ENCODE data around the gene GPR157.
"Not testable (repeated sequence)": the region's sequence is repeated elsewhere in the genome, so short reads cannot be mapped to it uniquely, and the experiment has no call there.

GPR157 gene

GRCh38 chr1:9115351-9116205 lies 13.3 kb downstream of the GPR157 start:
- no peak for DNase-seq (ENCODE audit: low spot score)

GRCh38 chr1:9112961-9113880 lies 15.7 kb downstream of the GPR157 start:
- DNase-seq (ENCODE audit: low spot score) = no peak

DNA sequence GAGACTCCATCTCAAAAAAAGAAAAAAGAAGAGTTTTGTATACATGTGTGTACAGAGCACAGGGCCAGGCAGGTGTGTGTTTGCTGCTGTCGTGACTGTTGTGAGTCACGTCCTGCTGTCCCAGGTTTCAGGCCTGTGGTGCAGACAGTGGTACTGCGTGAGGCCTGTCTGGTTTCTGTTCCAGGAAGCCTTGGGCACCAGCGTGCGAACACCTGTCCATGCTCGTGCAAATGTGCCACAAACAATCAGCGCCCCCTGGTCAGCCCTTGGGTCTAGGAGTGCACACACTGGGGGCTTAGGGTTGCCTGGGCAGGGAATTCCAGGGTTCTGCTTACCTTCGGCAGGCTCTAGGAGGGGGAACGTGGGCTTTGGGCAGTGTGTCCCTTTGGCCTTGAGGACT lies 16.9 kb downstream of the GPR157 start:
- no peak for DNase-seq (ENCODE audit: low spot score)

DNA sequence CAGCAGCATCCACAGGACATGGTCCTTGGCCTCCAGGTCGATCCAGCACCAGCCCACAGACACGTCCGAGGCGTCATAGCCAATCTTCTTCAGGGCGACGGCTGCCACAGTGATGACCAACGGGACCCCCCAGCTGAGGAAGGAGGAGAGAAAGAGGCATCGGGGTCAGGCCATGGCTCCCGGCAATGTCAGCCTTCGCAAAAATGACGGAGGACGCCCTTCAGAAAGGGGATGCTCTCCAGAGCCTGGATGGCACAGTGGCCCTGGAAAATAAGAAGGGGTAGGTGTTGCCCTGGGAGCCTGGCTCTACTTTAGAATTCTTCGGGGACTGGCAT lies 17.6 kb downstream of the GPR157 start:
- no peak for DNase-seq (ENCODE audit: low spot score)

DNA sequence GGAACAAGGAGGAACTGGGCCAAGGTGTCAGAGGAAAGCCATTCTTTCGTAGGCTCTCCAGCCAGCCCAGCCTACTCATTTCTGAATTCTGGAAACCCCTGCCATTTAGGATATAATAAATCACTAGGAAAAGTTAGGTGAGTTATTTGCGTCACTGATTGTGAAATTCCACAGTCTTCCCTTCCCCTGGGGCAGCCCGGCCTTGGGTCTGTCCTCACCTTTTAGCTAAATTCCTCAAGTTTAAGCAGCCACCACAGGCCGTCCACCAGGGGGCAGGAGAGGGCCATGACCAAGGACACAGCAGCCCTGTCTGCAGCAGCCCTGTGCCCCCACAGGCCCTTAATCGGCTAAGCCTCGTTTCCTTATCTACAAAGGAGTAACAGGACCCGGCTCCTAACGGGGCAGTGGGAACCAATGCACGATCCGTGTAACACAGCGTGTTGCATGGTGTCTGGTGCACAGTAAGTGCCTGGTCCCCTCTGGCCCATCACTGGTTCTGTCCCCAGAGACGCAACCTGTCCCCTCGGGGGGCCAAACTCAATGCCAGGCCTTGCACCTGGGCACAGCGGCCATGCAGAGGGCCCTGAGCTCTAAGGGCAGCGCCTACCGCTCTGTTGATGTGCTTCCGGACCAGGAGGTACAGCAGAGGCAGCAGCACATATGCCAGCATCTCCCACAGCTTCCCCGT lies 18.1 kb downstream of the GPR157 start:
- peak; percentile 78 for DNase-seq (ENCODE audit: low spot score)

GRCh38 chr1:9108056-9108665 lies 20.7 kb downstream of the GPR157 start:
- DNase-seq (ENCODE audit: low spot score) = no peak

GRCh38 chr1:9107136-9107535 lies 21.8 kb downstream of the GPR157 start:
- no peak for DNase-seq (ENCODE audit: low spot score)

- DNase-seq (ENCODE audit: low spot score) = no peak
Observed at GRCh38 chr1:9106286-9106685, 22.6 kb downstream of the GPR157 start.

DNA sequence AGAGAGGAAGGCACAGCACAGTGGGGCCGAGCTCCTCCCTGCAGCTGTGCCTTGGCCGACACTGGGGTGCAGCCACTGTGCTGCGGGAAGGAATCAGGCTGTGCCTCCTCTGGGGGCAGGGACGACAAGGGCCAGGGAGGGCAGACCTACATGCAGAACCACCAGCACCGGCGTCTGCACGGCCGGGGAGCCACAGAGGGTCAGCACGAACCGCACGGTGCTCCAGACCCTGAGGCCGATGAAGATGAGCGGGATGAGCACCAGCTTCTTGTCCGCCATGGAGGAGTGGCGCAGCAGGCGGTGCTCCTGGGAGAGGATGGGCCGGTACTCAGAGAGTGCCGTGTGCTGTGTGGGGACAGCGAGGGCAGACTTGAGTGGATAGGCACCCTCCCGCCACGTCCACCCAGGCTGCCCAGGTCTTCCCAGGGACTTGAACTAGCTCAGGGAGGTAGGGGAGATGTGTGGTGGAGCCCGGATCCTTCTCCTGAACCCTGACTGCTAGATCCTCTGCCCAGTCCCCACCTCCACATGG lies 23.5 kb downstream of the GPR157 start:
- DNase-seq (ENCODE audit: low spot score) = no peak

DNA sequence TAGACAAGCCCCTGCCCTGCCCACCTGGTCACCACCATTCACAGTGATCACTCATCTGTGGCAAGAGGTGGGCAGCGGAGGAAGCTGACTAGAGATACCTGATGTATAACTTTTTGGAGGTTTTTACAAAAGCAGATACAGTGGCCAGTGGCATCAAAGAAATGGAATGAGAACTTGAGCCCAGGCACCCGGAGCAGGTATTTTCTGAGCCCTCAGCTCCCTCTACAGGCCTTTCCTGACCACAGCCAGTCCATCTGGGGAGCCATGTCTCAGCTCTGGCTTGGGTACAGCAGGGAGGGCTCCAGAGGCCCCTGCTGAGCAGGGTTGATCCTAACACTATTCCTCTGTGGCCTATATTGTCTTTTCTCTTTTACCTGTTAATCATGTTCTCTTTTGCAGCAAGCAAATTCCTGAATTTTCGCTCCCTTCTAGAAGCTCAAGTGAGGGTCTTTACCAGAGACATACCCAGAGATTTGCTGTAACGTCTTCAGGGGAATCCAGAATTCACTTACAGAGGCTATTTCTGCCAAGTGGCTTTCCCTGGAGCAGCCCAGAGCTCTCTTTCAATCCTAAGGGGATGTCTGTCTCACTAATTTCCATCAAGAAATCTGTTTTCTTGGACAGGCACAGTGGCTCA lies 27.3 kb downstream of the GPR157 start:
- no peak for DNase-seq (ENCODE audit: low spot score)

DNA sequence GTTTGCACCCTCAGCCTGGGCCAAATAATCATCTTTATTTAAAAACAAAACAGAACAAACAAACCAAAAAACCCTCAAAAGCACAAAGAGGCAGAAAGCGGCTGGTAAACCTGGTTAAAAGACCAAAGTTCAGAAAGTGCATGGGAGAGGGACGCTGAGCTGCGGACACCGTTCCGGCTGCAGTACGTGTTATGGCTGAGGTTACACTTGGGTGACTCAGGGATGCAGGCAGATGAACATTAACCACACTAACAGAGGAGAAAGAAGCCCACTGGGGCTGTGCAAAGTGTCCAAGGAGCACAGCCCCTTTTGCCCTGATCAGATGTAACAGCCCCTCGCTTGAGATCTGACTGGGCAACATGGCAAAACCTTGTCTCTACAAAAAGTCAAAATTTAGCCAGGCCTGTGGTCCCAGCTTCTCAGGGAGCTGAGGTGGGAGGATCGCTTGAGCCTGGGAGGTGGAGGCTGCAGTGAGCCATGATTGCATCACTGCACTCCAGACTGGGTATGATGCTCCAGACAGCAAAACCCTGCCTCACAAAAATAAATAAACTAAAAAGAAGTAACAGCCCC lies 28.3 kb downstream of the GPR157 start:
- DNase-seq (ENCODE audit: low spot score) = no peak

DNA sequence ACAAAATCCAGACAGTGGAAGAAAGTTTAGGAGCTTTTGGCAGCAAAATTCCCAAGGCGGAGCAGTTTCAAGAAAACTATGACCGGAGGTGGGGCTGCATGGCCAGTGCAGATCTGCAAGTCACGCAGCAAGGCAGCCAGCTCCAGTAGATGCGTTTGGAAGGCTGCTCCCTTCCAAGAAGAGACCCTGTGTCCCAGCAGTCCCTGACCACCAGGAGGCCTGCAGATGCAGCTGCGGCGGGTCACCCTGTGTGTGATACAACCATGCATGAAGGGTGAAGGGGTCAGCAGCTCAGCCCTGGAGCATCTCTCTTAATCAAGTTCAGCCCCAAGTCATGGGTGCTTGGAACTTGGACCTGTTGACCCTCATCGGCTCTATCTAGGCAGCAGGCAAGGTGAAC lies 29.3 kb downstream of the GPR157 start:
- DNase-seq (ENCODE audit: low spot score) = no peak

GRCh38 chr1:9097947-9098705 lies 30.8 kb downstream of the GPR157 start:
- DNase-seq (ENCODE audit: low spot score) = no peak

DNA sequence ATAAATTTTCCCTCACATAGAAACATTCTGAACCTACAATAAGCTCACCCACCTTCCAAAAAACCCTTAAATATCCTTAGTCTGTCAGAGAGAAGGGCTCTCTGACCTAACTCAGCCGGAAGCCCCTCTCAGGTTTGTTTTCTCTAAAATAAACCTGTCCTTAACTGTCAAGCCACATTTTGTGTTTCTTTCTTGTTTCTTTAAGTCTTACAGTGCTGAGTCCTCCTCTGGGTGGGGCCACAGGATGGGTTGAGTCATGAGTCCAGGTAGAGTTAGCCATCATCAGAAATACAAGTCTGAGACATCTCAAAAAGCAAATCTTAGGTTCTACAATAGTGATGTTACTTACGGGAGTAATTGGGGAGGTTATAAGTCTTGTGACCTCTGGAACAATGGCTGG lies 33.1 kb downstream of the GPR157 start:
- no peak for DNase-seq (ENCODE audit: low spot score)

DNA sequence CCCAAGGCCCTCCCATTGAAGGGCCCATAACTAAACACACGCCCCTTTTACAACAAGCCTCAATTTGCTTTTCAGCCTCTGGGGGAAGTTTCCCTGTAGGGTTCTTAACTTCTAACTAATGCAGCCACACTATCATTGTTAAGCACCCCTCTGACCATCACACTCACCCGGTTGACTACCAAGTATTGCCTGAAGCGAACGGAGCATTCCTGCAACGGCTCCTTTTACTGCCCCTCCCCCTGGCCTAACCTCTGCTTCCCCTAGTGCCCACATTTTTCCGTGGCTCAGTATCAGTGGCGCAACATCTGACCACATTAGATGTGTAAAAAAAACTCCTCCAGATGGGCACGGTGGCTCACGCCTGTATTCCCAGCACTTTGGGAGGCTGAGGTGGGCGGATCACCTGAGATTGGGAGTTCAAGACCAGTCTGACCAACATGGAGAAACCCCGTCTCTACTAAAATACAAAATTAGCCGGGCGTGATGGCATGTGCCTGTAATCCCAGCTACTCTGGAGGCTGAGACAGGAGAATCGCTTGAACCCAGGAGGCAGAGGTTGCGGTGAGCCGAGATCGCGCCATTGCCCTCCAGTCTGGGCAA lies 34.8 kb downstream of the GPR157 start:
- not testable (repeated sequence) for DNase-seq (ENCODE audit: low spot score)

GRCh38 chr1:9093581-9093980 lies 35.3 kb downstream of the GPR157 start:
- DNase-seq (ENCODE audit: low spot score) = no peak

DNA sequence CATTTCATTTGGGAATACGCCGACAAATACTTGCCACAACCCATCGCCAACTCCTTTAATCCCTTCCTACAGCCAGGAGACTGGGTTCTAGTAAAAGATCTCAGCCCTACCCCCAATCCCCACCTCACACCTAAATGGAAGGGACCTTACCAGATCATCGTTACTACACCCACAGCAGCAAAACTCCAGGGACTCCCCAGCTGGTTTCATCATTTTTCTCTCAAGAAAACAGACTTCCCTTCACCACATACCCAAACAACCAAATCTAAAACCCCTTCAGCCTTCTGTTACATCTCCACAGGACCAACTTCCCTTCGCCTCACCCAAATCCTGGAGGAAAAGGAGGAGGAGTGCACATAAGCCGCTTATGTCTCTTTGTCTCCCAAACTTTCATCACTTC lies 35.8 kb downstream of the GPR157 start:
- DNase-seq (ENCODE audit: low spot score) = no peak

GRCh38 chr1:9088807-9089206 lies 40.1 kb downstream of the GPR157 start:
- DNase-seq (ENCODE audit: low spot score) = no peak

DNA sequence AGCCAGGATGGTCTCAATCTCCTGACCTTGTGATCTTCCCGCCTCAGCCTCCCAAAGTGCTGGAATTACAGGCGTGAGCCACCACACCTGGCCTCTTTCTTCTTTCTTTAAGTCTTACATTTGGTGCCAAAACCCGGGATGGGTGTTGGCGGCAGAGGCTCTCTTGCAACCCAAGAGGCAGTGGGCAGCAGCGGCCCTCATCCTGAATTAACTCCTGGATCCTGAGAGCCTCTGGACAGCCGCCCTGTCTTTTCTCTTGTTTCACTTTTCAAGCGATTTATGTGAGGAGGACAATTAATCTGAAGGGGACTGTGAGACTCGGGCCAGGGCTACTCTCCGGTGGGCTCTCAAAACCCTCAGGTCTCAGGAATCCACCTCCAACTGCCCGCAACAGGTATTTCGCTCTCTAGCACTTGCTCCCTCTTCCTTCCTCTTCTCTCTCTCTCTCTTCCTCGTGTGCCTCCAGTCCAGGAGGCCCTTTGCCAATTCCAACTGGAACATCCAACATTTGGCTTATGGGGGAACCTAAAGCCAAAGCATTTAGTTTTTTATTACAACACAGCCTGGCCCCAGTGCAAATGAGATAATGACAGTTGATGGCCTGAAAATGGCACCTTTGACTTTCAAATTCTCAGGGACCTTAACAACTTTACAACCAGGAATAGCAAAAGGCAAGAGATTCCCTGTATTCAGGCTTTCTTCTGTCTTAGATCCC lies 41.3 kb downstream of the GPR157 start:
- DNase-seq (ENCODE audit: low spot score) = no peak

Data from CD4-positive, alpha-beta T cell treated with Interleukin-6 at 100 ng/mL for 8 hours (primary cell).